Activated T-cell treated with anti-CD3 and anti-CD28 coated beads for 24 hours (primary cell): ENCODE data around the gene NAIP.
"Not testable (repeated sequence)": the region's sequence is repeated elsewhere in the genome, so short reads cannot be mapped to it uniquely, and the experiment has no call there.

Experiments used
- DNase-seq: peaks from one replicate; pipeline ENCODE4 v3.0.0-alpha.2; 2020; ENCODE audit warnings: low read depth

The NAIP gene, protein sequence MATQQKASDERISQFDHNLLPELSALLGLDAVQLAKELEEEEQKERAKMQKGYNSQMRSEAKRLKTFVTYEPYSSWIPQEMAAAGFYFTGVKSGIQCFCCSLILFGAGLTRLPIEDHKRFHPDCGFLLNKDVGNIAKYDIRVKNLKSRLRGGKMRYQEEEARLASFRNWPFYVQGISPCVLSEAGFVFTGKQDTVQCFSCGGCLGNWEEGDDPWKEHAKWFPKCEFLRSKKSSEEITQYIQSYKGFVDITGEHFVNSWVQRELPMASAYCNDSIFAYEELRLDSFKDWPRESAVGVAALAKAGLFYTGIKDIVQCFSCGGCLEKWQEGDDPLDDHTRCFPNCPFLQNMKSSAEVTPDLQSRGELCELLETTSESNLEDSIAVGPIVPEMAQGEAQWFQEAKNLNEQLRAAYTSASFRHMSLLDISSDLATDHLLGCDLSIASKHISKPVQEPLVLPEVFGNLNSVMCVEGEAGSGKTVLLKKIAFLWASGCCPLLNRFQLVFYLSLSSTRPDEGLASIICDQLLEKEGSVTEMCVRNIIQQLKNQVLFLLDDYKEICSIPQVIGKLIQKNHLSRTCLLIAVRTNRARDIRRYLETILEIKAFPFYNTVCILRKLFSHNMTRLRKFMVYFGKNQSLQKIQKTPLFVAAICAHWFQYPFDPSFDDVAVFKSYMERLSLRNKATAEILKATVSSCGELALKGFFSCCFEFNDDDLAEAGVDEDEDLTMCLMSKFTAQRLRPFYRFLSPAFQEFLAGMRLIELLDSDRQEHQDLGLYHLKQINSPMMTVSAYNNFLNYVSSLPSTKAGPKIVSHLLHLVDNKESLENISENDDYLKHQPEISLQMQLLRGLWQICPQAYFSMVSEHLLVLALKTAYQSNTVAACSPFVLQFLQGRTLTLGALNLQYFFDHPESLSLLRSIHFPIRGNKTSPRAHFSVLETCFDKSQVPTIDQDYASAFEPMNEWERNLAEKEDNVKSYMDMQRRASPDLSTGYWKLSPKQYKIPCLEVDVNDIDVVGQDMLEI (N-terminal part only)

GRCh38 chr5:71025289-71025953 is at the start of gene NAIP:
Gene NAIP (minus strand): TSS chr5:71025339. CDS start chr5:71012915, 12,424 bp downstream.
- not testable (repeated sequence) for DNase-seq

- not testable (repeated sequence) for DNase-seq
Observed at GRCh38 chr5:71067262-71067928, 42.3 kb upstream of the NAIP start, which contains the start of gene GTF2H2. Gene GTF2H2 (minus strand): TSS chr5:71067676. CDS start chr5:71062763, 4,913 bp downstream.

- DNase-seq = not testable (repeated sequence)
Observed at GRCh38 chr5:71061322-71061721, 36.2 kb upstream of the NAIP start.

DNA sequence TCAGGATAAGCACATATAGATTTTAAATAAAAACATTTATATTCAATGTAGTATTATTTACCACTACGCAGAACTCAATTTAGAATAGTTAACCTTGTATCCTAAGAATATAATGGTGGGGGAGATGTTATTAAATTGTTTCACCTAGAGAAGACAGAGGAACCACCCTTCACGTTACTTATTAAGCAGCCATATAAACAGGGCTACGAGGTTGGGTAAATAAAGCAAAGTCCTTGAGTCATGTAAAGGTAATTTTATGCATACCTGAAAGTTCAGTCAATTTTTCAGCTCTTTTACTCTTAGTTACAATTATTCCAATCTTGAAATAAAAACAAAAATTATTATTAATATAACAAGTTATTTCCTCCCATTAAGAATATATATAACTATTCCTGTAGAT is 34.3 kb upstream of the NAIP start:
- DNase-seq = not testable (repeated sequence)

GRCh38 chr5:71044808-71045207 is 19.7 kb upstream of the NAIP start:
- not testable (repeated sequence) for DNase-seq

DNA sequence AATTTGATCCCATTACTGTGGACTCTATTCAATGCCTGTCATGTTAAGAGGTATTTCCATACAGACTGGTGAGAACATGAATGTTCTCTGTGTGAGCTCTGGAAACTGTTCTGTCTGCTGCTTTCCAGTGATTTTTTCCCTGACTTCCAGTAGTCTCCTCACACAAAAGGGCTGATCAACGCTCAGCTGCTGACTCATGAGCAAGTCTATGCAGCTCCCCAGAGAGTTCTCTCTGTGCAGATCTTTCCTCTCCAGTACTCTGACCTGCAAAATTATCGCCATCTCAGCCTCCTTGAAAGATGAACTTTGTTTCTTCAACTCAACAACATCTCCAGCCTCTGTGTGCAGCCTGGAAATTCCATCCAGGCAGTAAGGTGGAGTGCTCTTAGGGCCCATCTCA is 19.0 kb upstream of the NAIP start:
- DNase-seq = not testable (repeated sequence)

DNA sequence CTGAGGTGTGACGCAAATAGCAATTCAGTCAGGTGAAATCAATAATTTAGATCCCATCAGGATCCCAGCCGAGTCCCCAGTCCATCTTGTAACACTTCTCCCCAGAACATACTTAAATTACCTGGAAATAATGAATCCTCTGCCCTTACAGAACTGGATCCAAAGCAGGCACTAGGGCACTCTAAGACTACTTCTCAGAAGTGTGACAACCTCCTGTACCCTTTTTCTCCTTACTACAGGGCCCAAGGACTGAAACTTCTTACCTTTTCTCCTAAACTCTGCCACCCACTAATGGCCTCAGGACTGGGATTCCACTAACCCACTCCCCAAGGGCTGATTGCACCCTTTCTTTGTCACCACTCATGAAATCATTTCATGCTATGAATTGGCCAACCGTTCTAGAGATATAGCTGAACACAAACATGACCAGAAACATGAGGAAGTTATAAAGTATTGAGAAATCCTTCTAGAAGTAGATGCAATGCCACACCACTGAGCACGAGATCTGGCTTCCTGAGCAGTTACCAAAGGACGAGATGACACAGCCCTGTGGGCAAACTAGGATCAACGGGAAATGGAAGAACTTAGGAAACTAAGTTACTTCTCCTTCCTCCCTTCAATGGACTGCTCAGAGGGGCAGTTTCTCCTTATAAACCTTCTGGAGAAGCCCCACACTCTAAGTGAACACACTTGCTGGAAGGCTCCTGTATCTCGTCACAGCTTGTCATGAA is 6.1 kb upstream of the NAIP start:
- DNase-seq = not testable (repeated sequence)

GRCh38 chr5:71020643-71021042 is 4.5 kb downstream of the NAIP start:
- DNase-seq = not testable (repeated sequence)

DNA sequence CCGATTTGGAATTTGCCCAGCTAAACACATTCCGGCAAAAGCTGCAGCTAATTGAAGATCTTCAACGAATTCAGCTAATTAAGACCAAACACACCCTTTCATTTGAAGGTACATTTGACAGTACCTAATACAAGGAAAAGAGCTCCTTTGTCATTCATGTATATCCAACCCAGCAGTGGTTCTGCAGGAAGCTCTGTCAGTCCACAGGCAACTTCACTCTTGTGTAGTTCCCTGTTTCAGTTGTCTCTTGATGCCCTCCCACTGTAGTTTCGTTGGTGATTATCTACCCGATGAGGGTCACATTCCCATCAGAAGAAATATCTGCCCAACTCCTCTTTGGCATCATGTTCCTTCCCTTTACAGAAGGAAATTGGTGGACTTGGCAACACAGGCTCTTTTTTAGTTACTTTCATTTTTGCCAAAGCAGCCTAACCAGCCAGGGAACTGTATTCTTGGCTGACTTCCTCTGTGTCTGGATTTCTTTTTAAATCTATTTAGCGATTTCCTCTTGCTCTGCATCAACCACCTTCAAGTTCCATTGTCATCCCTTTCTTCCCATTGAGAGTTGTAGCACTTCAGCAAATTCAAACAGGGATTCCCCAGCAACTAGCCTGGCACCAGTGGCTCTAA is 6.6 kb downstream of the NAIP start:
- DNase-seq = not testable (repeated sequence)

- no peak for DNase-seq
Observed at GRCh38 chr5:71014176-71014575, 11.0 kb downstream of the NAIP start.

- DNase-seq = no peak
Observed at GRCh38 chr5:71013575-71013974, 11.6 kb downstream of the NAIP start.

GRCh38 chr5:71011194-71011792 is 13.8 kb downstream of the NAIP start:
- DNase-seq = no peak

DNA sequence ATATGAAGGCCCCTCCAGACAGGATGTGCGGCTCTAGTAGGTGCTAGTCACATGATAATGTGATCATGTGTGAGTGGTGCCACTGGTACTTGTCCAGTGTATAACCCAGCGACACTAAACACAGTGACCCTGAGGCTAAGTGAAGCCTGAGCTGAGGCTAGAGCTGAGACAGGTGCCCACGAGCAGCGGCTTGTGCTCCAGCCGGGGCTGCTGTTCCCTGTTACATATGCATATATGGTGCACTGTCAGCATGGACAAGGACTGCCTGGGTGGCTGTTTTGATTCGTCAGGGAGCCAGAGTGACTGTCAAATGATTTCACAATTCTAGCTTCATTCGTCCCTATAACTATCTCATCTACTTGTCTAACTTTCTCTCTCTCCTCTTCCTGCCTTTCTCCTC is 18.2 kb downstream of the NAIP start:
- not testable (repeated sequence) for DNase-seq

- DNase-seq = not testable (repeated sequence)
Observed at GRCh38 chr5:70984882-70985281, 40.3 kb downstream of the NAIP start.

DNA sequence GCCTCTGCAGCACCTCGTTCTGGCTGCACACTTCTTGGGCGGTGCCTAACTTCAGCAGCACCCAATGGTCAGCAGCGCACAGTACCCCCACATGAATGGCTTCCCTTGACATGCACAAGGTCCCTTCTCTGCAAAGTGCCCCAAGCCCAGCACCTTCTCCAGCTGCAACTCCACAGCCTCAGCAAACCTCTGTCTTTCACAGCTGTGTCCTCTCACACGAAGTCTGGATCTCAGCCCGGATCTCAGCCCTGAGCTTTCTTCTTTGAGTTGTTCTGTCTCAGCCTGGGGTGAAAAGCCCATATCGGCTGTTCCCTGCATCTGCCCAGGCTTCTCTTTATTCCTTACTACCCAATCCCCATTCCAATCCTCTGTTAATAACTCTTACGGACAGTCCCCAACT is 57.9 kb downstream of the NAIP start:
- DNase-seq = not testable (repeated sequence)

DNA sequence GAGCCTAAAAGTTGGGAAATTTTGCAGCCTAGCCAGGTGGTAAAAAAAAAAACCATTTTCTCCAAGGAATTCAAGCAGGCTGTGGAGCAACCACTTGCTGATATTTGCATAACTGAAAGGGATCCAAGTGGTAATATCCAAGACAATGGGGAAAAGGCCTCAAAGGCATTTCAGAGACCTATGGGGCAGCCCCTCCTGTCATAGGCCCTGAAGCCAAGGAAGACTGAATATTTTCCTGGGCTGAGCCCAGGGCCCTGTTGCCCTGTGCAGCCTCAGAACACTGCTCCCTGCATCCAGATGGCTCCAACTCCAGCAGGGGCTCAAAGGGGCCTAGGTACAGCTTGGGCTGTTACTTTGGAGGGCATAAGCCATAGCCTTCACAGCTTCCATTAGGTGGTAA is 60.6 kb downstream of the NAIP start:
- DNase-seq = not testable (repeated sequence)

- DNase-seq = not testable (repeated sequence)
Observed at GRCh38 chr5:70953068-70953467, 72.1 kb downstream of the NAIP start.

DNA sequence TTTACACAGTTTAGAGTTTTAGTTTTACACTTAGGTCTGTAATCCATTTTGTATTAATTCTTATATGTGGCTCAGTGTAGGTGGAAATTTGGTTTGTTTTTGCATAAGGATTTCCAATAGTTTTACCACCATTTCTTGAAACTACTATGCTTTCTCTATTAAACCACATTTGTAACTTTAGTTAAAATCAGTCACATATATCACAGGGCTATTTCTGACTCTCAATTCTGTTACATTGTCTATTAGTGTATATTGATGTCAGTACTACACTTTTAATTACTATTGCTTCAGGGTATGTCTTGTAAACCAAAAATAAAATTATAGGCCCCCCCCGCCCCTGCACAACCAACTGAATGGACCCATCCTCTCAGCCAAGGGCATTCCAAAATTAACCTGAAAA is 92.6 kb downstream of the NAIP start:
- not testable (repeated sequence) for DNase-seq

GRCh38 chr5:70931709-70932368 is 93.3 kb downstream of the NAIP start:
- DNase-seq = not testable (repeated sequence)
